Suprapubic skin (tissue), 4 donors: ENCODE measurements around the gene LY6G6F.

Experiments
- CTCF ChIP-seq, 2 donors: fragments of 200-600 bp in 1 of 2; fragments of 450-650 bp in 1 of 2; sonication (generic) in 1 of 2; IDR thresholded peaks; one replicate each; pipeline ENCODE4 v1.5.1; 2016 to 2019; ENCODE audit warnings: antibody characterized with exemption in 2 of 2, mild to moderate bottlenecking in 1 of 2, moderate library complexity in 1 of 2
- EP300 ChIP-seq: sonication (generic); formaldehyde crosslinking; IDR thresholded peaks from one replicate; pipeline ENCODE4 v1.6.1; 2017; ENCODE audit warnings: antibody characterized with exemption
- POLR2A ChIP-seq, 2 donors: fragments of 450-650 bp; IDR thresholded peaks; one replicate each; pipeline ENCODE4 v1.6.1; 2017; ENCODE audit warnings: antibody characterized with exemption in 2 of 2, mild to moderate bottlenecking in 2 of 2, moderate library complexity in 2 of 2
- POLR2AphosphoS5 ChIP-seq, 3 donors: sonication (generic); formaldehyde crosslinking; IDR thresholded peaks; one replicate each; pipeline ENCODE4 v1.6.1; 2017; ENCODE audit warnings: antibody characterized with exemption in 3 of 3

- TF ChIP-seq CTCF (IDR thresholded peaks at IDR 0.05) (no peak), POLR2A (IDR thresholded peaks at IDR 0.05) (peak in 1 of 2 donors; percentile 6), POLR2AphosphoS5 (IDR thresholded peaks at IDR 0.05) (peak in 1 of 3 donors; percentile 18), EP300 (no peak)
Measured at GRCh38 chr6:31734821-31735406, 28.2 kb downstream of the LY6G6F start.
